Measurements from ENCODE around the gene POLE. TPM values are rescaled to one million over a fixed set of nuclear protein-coding genes. Genes with fewer than 3 reads are reported as not detected.

The POLE gene
- total and polyA plus RNA-seq, 2 of the 4 experiments (the other 2 are of a cell fraction), result 17.2 to 20.7 TPM

GRCh38 chr12:132728502-132728901 lies 41.4 kb upstream of the POLE start:
- Histone ChIP-seq H3K23ac (ENCODE audit: low read depth, low read length) (no peak overlapping the region), H2AFZ (replicated peaks; ENCODE audit: low read length, poor library complexity) (no peak overlapping the region), H2BK15ac (ENCODE audit: low read depth, low read length) (no peak overlapping the region), H3K4me2 (ENCODE audit: low read depth, low read length) (no peak overlapping the region), H2AK5ac (ENCODE audit: low read depth, low read length) (no peak overlapping the region), H2AK9ac (replicated peaks; ENCODE audit: low read depth, low read length, poor library complexity) (peak overlapping the region; percentile 76), H4K5ac (ENCODE audit: low read depth, low read length) (no peak overlapping the region), H3K4ac (ENCODE audit: low read depth, low read length) (no peak overlapping the region), H2BK120ac (ENCODE audit: low read depth, low read length) (no peak overlapping the region), H3K4me1 (ENCODE audit: control insufficient read depth, insufficient read depth, low read length) (no peaks in the 10 kb centered on the region), H3K27me3 (ENCODE audit: control insufficient read depth, insufficient read depth, low read length) (no peaks in the 10 kb centered on the region), H2BK5ac (ENCODE audit: low read depth, low read length, poor library complexity, severe bottlenecking) (no peak overlapping the region), H3K14ac (replicated peaks; ENCODE audit: low read depth, low read length) (no peak overlapping the region), H3K9me3 (ENCODE audit: control insufficient read depth, insufficient read depth, low read length) (no peaks in the 10 kb centered on the region), H2BK20ac (ENCODE audit: low read depth, low read length) (no peak overlapping the region), H3K18ac (ENCODE audit: low read depth, low read length) (no peak overlapping the region), H4K20me1 (ENCODE audit: insufficient read depth, low read length) (peaks cover 22% of the 10 kb centered on the region), H4K91ac (ENCODE audit: insufficient read depth, low read depth, low read length) (no peak overlapping the region), H3K4me3 (ENCODE audit: insufficient read depth, low read depth, low read length) (no peak overlapping the region), H3K36me3 (ENCODE audit: control insufficient read depth, insufficient read depth, low read length) (peaks cover 71% of the 10 kb centered on the region), H3K27ac (ENCODE audit: insufficient read depth, low read length) (no peak overlapping the region), H4K8ac (ENCODE audit: low read depth in 2 of 2, low read length in 2 of 2) (no peak overlapping the region), H3K9ac (ENCODE audit: low read depth, low read length) (no peak overlapping the region), H3K79me1 (ENCODE audit: low read depth in 1 of 2, low read length in 2 of 2) (peaks cover 26 to 40% of the 10 kb centered on the region in 2 experiments), H3K9me1 (ENCODE audit: insufficient read depth, low read length) (no peaks in the 10 kb centered on the region), H3K56ac (ENCODE audit: extremely low read depth, insufficient read depth, low read length) (no peak overlapping the region)
- no peak for DNase-seq
- POLR2A ChIA-PET (ENCODE audit: unreplicated experiment), result no interaction called here
- ATAC-seq (ENCODE audit: low read depth), result no peak
- in situ Hi-C loops (cut with MboI; ENCODE audit: low sequenced_read_pairs) (no loop called here), dilution Hi-C loops (cut with HindIII; ENCODE audit: low sequenced_read_pairs, unreplicated experiment) (no loop called here), intact Hi-C loops (cut with micrococcal nuclease) (no loop called here)
- no CpG with 5 or more reads among the region's 7 CpGs for WGBS, 2 experiments (ENCODE audit: extremely low coverage in 2 of 2, insufficient read length in 1 of 2)
- BruUV-seq (replicated peaks), result no TSS peak
- TF ChIP-seq RCOR1 (IDR thresholded peaks at IDR 0.05; ENCODE audit: insufficient replicate concordance, low read length) (no peak), RAD21 (IDR thresholded peaks at IDR 0.05; ENCODE audit: low read length) (no peak)
- CTCF ChIA-PET, result no interaction called here

All from IMR-90 (cell line).